Endothelial cell of umbilical vein (primary cell): ENCODE data around the gene WNT11.

Source experiments
- EZH2 ChIP-seq: IDR thresholded peaks from 2 replicates; pipeline ENCODE4 v1.6.1; 2012; ENCODE audit warnings: borderline replicate concordance, low read depth, mild to moderate bottlenecking, moderate library complexity, low read length, inconsistent platforms; ENCODE audit not compliant: severe bottlenecking
- FOS ChIP-seq: IDR thresholded peaks from 2 replicates; pipeline ENCODE4 v1.6.1; 2011; ENCODE audit warnings: mild to moderate bottlenecking, low read length, moderate library complexity, borderline replicate concordance; ENCODE audit not compliant: insufficient read depth
- GATA2 ChIP-seq: IDR thresholded peaks from 2 replicates; pipeline ENCODE4 v1.7.0; 2011; ENCODE audit warnings: low read depth, mild to moderate bottlenecking, moderate library complexity, mixed read lengths, low read length; ENCODE audit not compliant: insufficient read length, insufficient read depth
- JUN ChIP-seq: IDR thresholded peaks from 2 replicates; pipeline ENCODE4 v1.6.1; 2011; ENCODE audit warnings: borderline replicate concordance, low read depth; ENCODE audit not compliant: insufficient read length, insufficient read depth
- MAX ChIP-seq: IDR thresholded peaks from 2 replicates; pipeline ENCODE4 v1.6.1; 2011; ENCODE audit not compliant: insufficient read depth, insufficient read length
- POLR2A ChIP-seq: IDR thresholded peaks from 2 replicates; pipeline ENCODE4 v1.6.1; 2012; ENCODE audit warnings: low read depth, mild to moderate bottlenecking, control low read depth, low read length
- POLR2AphosphoS5 ChIP-seq: IDR thresholded peaks from 2 replicates; pipeline ENCODE4 v1.6.1; 2012; ENCODE audit warnings: low read depth, mild to moderate bottlenecking, control low read depth, low read length, moderate library complexity; ENCODE audit not compliant: insufficient read depth
- TF ChIP-seq, protein P1 (sequence below), 2 donors: IDR thresholded peaks; 1 replicate in 1 of 2; 2 replicates in 1 of 2; pipeline ENCODE4 v1.5.1; 2011; ENCODE audit warnings: low read length in 2 of 2, mild to moderate bottlenecking in 2 of 2, moderate library complexity in 2 of 2, control low read depth in 1 of 2, inconsistent platforms in 1 of 2, low read depth in 1 of 2; ENCODE audit not compliant: insufficient read depth in 1 of 2; ENCODE audit errors: extremely low read depth in 1 of 2

DNA sequence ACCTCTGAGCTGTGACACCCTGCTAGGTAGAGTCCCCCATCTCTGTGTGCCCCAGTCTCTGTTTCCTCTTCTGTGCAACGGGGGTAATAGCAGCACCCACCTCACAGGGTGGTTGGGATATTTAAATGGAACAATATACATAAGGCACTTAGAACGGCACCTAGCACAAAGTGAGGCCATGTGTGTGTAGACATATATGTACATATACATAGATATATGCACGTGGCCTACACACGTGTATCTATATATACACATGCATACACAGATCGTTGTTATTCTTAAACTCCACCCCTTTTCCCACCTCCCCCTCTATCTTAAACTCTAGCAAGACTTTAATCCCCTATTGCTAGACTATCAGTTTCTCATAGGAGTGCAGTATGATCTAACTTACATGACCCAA, 2.4 kb downstream of the WNT11 start:
- TF ChIP-seq GATA2 (no peak), POLR2A (no peak), POLR2AphosphoS5 (no peak), EZH2 (no peak), JUN (no peak), MAX (no peak), FOS (no peak)
- TF ChIP-seq, protein P1, sequence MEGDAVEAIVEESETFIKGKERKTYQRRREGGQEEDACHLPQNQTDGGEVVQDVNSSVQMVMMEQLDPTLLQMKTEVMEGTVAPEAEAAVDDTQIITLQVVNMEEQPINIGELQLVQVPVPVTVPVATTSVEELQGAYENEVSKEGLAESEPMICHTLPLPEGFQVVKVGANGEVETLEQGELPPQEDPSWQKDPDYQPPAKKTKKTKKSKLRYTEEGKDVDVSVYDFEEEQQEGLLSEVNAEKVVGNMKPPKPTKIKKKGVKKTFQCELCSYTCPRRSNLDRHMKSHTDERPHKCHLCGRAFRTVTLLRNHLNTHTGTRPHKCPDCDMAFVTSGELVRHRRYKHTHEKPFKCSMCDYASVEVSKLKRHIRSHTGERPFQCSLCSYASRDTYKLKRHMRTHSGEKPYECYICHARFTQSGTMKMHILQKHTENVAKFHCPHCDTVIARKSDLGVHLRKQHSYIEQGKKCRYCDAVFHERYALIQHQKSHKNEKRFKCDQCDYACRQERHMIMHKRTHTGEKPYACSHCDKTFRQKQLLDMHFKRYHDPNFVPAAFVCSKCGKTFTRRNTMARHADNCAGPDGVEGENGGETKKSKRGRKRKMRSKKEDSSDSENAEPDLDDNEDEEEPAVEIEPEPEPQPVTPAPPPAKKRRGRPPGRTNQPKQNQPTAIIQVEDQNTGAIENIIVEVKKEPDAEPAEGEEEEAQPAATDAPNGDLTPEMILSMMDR (IDR thresholded peaks at IDR 0.05; ENCODE audit: extremely low read depth in 1 of 2, insufficient read depth in 1 of 2, low read depth in 1 of 2, low read length in 2 of 2): no peak
